ENCODE results near the gene CDK5RAP2. TPM values are rescaled to one million over a fixed set of nuclear protein-coding genes. Genes with fewer than 3 reads are reported as not detected.

CDK5RAP2 gene
- total RNA-seq, 1 experiment from 2014 or later, result 24.2 TPM

GRCh38 chr9:120384925-120385272 is 195.1 kb downstream of the CDK5RAP2 start:
- DNase-seq (ENCODE audit: low spot score), result no peak

GRCh38 chr9:120383999-120384924 is 195.7 kb downstream of the CDK5RAP2 start:
- no peak for DNase-seq (ENCODE audit: low spot score)

DNA sequence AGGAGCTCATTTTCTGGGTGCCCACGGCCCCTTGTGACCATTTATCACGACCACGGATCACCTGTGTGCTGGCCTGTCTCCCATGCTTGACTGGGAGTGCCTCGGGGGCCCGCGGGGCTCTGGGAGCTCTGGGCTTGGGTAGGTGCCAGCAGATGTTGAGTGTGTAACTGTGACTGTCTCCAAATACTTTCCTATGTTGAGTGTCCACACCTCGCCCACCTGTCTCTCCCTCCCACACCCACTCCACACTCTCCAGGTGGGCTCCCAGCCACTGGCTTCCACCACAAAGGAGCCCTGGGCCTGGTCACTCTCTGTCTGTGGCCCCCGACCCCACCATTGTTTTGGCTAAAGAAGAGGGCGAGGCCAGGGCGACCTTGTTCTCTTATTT is 196.4 kb downstream of the CDK5RAP2 start:
- DNase-seq (ENCODE audit: low spot score), result no peak

DNA sequence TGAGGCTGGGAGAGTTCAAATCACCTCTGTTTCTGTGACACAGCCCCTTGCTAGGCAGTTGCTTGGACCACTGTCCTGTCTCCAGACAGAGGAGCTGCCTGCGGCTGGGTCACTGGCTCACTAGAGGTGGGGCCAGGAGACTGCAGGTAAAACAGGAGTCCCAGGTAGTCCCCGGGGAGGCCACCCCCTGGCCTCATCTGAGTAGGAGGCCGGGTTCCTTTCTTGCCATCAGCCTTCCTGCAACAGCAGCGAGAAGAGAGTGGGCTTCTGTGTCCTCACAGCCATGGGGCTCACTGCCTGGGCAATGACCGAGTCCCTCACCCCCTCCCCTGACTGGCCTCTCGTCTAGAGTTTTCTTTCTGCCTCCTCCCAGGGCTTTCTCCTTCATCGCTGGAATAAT is 197.5 kb downstream of the CDK5RAP2 start:
- DNase-seq (ENCODE audit: low spot score), result no peak

DNA sequence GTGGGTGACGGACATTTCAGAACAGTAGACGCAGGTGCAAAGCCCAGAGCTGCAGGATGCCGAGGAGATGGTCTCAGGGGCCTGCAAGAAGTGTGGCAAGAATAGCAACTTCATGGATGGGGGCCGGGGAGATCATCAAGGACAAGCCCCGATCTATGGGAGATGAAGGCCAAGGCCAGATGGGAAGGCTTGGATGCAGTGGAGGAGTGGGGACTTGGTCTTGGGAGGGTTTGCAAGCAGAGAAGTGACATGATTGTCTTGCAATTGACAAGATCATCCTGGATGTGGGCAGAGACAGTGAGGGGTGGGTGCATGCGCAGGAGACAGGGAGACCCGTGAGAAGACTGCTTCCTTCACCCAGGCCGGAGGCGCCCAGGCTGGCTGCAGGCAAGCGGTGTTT is 198.1 kb downstream of the CDK5RAP2 start:
- DNase-seq (ENCODE audit: low spot score), result no peak

GRCh38 chr9:120379611-120380010 is 200.4 kb downstream of the CDK5RAP2 start:
- DNase-seq (ENCODE audit: low spot score), result no peak

DNA sequence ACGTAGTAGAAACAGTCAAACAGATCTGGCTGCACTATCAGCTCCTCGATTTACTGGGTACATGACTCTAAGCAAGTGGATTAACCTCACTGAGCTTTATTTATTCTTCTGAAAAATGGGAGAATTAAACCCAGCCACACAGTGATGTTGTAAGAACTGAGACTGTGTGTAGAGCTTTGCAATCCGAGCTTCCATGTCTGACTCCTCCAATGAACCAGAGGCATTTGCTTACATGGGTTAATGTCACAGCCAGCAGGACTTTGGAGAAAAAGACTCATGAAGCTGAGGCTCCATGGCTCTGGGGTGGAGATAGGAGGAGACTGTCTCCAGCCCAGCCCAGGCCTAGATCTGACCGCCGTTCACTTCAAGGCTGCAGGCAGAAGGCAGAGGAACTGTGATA is 201.3 kb downstream of the CDK5RAP2 start:
- DNase-seq (ENCODE audit: low spot score), result no peak

- DNase-seq (ENCODE audit: low spot score), result no peak
Observed at GRCh38 chr9:120377268-120378159, 202.5 kb downstream of the CDK5RAP2 start.

GRCh38 chr9:120376101-120376500 is 203.9 kb downstream of the CDK5RAP2 start:
- no peak for DNase-seq (ENCODE audit: low spot score)

GRCh38 chr9:120375316-120375715 is 204.7 kb downstream of the CDK5RAP2 start:
- DNase-seq (ENCODE audit: low spot score), result no peak

- DNase-seq (ENCODE audit: low spot score), result no peak
Observed at GRCh38 chr9:120374817-120375216, 205.2 kb downstream of the CDK5RAP2 start.

GRCh38 chr9:120374239-120374638 is 205.7 kb downstream of the CDK5RAP2 start:
- no peak for DNase-seq (ENCODE audit: low spot score)

- DNase-seq (ENCODE audit: low spot score), result no peak
Observed at GRCh38 chr9:120372040-120372439, 207.9 kb downstream of the CDK5RAP2 start.

DNA sequence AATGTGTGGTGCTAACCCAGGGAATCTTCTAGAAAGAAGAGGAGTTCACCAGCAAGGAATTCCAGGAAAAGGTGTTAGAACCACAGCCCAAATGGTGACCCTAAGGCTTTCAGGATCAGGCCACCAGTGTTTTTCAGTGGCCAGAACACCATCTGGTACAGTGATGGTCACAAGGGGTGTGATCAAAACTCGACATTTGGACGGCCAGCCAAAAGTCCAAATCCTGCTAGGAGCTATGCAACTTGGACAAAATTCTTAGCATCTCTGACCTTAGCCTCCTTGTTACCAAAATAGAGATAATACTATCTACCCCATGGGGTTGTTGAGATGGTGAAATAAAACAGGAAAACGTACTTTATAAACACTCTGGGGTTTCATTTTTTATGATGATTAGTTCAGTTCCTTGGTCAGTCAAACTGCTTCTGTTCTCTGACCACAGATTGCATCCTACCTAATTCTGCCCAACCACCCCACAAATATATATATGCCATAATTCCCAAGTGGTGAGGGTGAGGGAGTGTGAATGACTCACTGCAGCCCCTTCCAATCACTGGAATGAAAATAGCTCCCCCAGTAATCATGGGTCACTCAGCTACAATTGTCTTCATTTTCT is 210.3 kb downstream of the CDK5RAP2 start:
- DNase-seq (ENCODE audit: low spot score), result no peak

- DNase-seq (ENCODE audit: low spot score), result no peak
Observed at GRCh38 chr9:120368799-120369198, 211.2 kb downstream of the CDK5RAP2 start.

- DNase-seq (ENCODE audit: low spot score), result peak; percentile 89
Observed at GRCh38 chr9:120366644-120367019, 213.3 kb downstream of the CDK5RAP2 start.

DNA sequence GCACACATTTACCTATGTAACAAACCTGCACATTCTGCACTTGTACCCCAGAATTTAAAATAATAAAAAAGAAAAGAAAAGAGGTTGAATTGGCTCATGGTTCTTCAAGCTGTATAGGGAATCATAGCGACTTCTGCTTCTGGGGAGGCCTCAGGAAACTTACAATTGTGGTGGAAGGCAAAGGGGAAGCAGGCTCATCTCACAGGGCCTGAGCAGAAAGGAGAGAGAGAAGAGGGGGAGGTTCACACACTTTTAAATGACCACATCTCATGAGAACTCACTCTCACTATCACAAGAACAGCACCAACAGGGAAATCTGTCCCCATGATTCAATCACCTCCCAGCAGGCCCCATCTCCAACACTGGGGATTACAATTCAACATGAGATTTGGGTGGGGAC is 214.6 kb downstream of the CDK5RAP2 start:
- DNase-seq (ENCODE audit: low spot score), result no peak

DNA sequence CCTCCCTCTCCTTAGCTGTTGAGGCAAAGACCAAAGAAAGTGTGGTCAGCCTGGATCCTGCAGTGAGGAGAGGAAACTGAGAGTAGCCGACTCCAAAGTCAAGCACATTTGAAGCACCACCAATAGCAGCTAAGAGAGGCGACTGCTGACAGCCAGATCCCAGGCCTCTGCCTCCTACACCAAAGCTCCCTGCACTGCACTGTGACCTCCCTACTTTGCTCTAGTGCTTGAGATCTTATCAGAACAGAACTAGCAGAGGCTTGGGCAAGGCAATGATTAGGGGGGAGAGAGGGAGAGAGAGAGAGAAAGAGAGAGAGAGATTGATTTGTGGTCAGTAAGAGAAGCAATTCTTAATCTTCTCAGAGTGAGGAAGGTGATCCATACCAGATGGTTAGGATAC is 216.3 kb downstream of the CDK5RAP2 start:
- DNase-seq (ENCODE audit: low spot score), result no peak

DNA sequence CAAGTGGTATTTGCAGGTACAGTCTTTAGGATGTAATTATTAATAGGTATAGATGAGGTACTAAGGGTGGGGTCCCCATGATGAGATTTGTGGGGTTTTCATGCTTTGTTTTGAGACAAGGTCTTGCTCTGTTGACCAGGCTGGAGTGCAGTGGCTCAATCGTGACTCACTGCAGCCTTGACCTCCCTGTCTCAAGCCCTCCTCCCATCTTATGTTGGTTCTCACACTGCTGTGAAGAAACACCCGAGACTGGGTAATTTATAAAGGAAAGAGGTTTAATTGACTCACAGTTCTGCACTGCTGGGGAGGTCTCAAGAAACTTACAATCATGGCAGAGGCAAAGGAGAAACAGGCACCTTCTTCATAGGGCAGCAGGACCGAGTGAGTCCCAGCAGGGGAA is 217.5 kb downstream of the CDK5RAP2 start:
- no peak for DNase-seq (ENCODE audit: low spot score)

DNA sequence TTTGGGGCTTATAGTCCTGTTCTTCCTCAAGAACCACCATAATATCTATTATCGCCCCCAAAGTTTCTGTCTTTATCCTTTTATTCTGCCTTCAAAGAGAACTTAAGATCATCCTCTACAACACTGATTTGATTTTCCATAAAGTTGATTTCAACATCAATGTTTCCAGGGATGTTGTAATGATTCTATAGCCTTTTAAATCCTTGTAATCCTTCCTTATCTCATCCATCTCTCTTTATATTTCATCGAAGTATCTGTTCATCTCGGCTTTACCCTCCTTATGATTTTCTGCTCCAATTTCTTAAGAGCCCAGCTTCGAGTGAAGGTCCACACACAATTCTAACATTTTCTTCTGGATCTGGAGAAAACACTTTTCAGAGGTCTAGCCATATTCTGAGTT is 218.4 kb downstream of the CDK5RAP2 start:
- DNase-seq (ENCODE audit: low spot score), result no peak

- no peak for DNase-seq (ENCODE audit: low spot score)
Observed at GRCh38 chr9:120360510-120360909, 219.5 kb downstream of the CDK5RAP2 start.

DNA sequence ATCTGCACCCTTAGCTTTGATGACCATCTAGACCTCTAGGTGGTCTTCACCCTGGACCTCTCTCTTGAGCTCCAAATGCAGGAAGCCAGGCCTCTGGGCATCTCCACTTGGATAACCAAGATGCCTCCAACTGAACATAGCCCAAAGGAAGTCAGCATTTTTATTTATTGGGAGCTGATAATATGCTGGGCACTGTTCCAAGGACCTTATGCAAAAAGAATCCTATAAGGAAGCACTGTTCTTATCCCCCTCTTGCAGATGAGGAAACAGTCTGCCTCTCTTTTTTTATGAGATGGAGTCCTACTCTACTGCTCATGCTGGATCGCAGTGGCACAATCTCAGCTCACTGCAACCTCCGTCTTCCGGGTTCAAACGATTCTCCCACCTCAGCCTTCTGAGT is 219.9 kb downstream of the CDK5RAP2 start:
- DNase-seq (ENCODE audit: low spot score), result no peak

Data from H4 (cell line).